NCI-H1436 (cell line): ENCODE results near the gene CACNA1B.
"Not testable (repeated sequence)": the region's sequence is repeated elsewhere in the genome, so short reads cannot be mapped to it uniquely, and the experiment has no call there.

Experiments used
- DNase-seq: peaks from one replicate; lab custom pipeline; 2025; lab: John Stamatoyannopoulos, UW

CACNA1B gene

GRCh38 chr9:137866226-137867141, 11.1 kb upstream of the CACNA1B start:
- no peak for DNase-seq

- DNase-seq, result no peak
Observed at GRCh38 chr9:137870432-137870831, 7.2 kb upstream of the CACNA1B start.

GRCh38 chr9:137872296-137872695, 5.3 kb upstream of the CACNA1B start:
- no peak for DNase-seq

- DNase-seq, result no peak
Observed at GRCh38 chr9:137873408-137873807, 4.2 kb upstream of the CACNA1B start.

- no peak for DNase-seq
Observed at GRCh38 chr9:137873858-137874362, 3.7 kb upstream of the CACNA1B start.

- no peak for DNase-seq
Observed at GRCh38 chr9:137875354-137875753, 2.2 kb upstream of the CACNA1B start.

- DNase-seq, result no peak
Observed at GRCh38 chr9:137875846-137876245, 1.7 kb upstream of the CACNA1B start.

- DNase-seq, result no peak
Observed at GRCh38 chr9:137876269-137876668, 1.3 kb upstream of the CACNA1B start.

- no peak for DNase-seq
Observed at GRCh38 chr9:137876781-137877386, 698 bp upstream of the CACNA1B start.

GRCh38 chr9:137878146-137878941, 762 bp downstream of the CACNA1B start:
- peak; percentile 31 for DNase-seq

GRCh38 chr9:137879052-137879451, 1.5 kb downstream of the CACNA1B start:
- DNase-seq, result no peak

GRCh38 chr9:137879566-137880150, 2.1 kb downstream of the CACNA1B start:
- DNase-seq, result no peak

- DNase-seq, result no peak
Observed at GRCh38 chr9:137880160-137880975, 2.8 kb downstream of the CACNA1B start.

- DNase-seq, result no peak
Observed at GRCh38 chr9:137880976-137881530, 3.5 kb downstream of the CACNA1B start.

GRCh38 chr9:137881591-137882505, 4.3 kb downstream of the CACNA1B start:
- DNase-seq, result no peak

GRCh38 chr9:137882506-137882821, 4.9 kb downstream of the CACNA1B start:
- no peak for DNase-seq

- not testable (repeated sequence) for DNase-seq
Observed at GRCh38 chr9:137883977-137884376, 6.4 kb downstream of the CACNA1B start.

GRCh38 chr9:137884547-137884946, 7.0 kb downstream of the CACNA1B start:
- not testable (repeated sequence) for DNase-seq

- not testable (repeated sequence) for DNase-seq
Observed at GRCh38 chr9:137885121-137885520, 7.5 kb downstream of the CACNA1B start.

GRCh38 chr9:137888621-137889020, 11.0 kb downstream of the CACNA1B start:
- not testable (repeated sequence) for DNase-seq
